Fibroblast of pulmonary artery (primary cell): Measurements from ENCODE around the gene ZNF629.

Experiments
- DNase-seq: peaks from one replicate; pipeline ENCODE4 v3.0.0-alpha.2; 2010; ENCODE audit warnings: low read depth
- H3K4me3 ChIP-seq: replicated peaks from 2 replicates; pipeline ENCODE4 v1.5.1; 2011; ENCODE audit warnings: low read depth, mild to moderate bottlenecking, control low read depth, low read length, moderate library complexity
- TF ChIP-seq, protein P1 (sequence below): IDR thresholded peaks from 2 replicates; pipeline ENCODE4 v1.5.1; 2011; ENCODE audit warnings: mild to moderate bottlenecking, control low read depth, low read length, inconsistent platforms; ENCODE audit errors: missing control alignments

Gene ZNF629

DNA sequence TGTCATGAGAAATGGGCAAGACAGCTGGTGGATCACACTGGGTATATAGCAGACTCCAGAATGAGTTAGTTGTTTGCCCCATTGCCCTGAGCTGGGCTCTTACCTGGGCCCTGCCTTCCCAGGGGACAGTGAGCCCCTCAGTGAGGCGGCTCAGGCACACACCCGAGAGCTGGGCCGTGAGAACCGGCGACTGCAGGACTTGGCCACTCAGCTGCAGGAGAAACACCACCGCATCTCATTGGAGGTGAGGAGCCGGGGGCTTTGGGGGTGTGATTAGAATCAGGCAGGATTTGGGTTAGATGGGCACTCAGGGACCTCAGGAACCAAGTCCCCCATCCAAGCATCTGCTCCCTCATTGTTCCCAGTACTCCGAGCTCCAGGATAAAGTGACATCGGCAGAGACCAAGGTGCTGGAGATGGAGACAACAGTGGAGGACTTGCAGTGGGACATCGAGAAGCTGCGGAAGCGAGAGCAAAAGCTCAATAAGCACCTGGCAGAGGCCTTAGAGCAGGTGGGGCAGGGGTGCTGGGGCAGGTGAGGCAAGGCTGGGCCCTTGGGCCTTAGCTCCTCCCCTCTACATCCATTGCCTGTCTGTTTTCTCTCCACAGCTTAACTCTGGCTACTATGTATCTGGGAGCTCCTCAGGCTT, 22.1 kb downstream of the ZNF629 start:
- H3K4me3 ChIP-seq, result no peak overlapping the region
- no peak for DNase-seq
- TF ChIP-seq, protein P1, sequence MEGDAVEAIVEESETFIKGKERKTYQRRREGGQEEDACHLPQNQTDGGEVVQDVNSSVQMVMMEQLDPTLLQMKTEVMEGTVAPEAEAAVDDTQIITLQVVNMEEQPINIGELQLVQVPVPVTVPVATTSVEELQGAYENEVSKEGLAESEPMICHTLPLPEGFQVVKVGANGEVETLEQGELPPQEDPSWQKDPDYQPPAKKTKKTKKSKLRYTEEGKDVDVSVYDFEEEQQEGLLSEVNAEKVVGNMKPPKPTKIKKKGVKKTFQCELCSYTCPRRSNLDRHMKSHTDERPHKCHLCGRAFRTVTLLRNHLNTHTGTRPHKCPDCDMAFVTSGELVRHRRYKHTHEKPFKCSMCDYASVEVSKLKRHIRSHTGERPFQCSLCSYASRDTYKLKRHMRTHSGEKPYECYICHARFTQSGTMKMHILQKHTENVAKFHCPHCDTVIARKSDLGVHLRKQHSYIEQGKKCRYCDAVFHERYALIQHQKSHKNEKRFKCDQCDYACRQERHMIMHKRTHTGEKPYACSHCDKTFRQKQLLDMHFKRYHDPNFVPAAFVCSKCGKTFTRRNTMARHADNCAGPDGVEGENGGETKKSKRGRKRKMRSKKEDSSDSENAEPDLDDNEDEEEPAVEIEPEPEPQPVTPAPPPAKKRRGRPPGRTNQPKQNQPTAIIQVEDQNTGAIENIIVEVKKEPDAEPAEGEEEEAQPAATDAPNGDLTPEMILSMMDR, result no peak

DNA sequence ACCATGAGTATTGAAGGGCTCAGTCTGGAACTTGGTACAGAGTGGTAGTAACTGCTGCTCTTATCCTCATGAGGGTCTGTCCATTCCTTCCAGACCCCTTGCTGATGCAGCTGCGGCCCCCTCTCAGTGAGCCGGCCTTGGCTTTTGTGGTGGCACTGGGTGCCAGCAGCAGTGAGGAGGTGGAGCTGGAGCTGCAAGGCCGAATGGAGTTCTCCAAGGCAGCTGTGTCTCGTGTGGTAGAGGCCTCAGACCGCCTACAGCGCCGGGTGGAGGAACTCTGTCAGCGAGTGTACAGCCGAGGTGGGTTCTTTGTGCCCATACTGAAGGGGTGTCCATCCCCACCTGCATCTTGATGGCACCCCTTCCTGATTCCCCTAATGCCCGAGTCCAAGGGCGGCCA, 22.9 kb downstream of the ZNF629 start:
- TF ChIP-seq, protein P1, result no peak
- no peak overlapping the region for H3K4me3 ChIP-seq
- DNase-seq, result no peak

DNA sequence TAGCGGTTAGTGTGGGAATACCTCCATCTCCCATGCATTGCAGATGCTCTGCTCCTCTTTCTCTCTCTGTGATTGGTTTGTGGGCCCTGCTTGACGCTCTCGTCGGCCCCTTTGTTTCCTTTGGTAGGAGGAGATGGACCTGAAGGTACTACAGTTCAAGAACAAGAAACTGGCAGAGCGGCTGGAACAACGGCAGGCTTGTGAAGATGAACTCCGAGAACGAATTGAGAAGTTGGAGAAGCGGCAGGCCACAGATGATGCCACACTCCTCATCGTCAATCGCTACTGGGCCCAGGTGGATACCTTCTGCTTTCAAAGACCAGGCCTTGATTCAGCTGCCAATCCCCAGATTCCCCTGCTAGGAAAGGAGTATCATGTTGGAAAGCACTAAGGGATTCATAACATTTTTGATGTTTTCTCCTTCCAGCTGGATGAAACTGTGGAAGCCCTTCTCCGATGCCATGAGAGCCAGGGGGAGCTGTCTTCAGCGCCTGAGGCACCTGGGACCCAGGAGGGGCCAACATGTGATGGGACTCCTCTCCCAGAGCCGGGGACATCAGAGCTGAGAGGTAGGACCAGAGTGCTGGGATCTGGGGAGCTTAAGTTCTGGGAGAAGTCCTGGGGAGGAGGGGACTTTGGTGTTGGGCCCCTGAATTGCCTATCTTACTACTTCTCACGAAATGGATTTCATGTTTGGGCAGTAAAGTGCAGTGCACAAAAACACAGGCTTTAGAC, 23.8 kb downstream of the ZNF629 start:
- no peak for DNase-seq
- peak overlapping the region; percentile 97 for H3K4me3 ChIP-seq
- TF ChIP-seq, protein P1, result no peak

DNA sequence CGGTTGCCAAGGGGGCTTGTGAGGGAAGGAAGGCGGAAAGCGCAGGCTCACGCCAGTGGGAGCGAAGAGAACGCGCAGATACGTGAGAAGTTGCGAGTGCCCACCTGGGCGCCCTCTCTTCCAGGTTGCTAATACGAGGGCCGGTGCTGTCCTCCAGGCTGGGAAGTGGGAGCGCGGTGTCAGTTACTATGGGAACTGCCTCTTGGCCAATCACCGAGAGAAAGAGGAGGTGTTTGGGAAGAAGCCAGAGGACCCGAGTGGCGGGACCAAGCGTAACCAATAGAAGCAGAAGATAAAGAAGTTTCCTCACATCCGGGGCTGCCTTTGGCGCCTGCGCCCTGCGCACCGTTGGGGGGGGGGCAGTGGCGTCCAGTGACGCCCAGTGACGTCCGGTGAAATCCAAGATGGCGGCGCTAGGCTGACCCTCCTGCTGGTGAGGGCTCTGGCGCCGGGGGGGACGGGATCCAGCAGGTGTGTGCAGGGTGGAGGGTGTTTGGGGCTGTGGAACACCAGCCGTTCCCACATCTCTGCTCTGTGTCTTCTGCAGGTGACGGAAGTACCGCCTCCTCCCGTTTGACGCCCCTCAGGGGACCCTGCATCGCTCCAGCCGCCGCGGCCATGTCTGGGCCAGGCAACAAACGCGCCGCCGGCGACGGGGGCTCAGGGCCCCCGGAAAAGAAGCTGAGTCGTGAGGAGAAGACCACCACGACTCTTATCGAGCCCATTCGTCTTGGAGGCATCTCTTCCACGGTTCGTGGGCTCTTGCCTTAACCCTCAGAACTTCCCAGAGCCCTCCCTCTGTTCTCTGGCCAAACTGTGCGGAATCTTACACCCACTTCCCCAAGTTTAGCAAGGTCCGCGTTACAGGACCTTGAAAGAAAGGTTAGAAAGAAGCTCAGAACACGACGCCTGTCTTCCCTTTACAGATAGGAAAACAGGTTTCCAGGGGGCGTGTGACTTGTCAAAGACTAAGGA, 24.8 kb downstream of the ZNF629 start, which contains the start of the genes CFAP119 and RNF40:
CFAP119 (minus strand) TSS at position 135 of the 975 bp plus-strand sequence. CDS start 314 bp downstream, outside the sequence.
RNF40 (plus strand) TSS at position 395 of the 975 bp plus-strand sequence; CDS start at position 619, 224 bp downstream.
- peak; percentile 98 for DNase-seq
- peak within 1 kb of the TSS; percentile 97 for H3K4me3 ChIP-seq
- TF ChIP-seq, protein P1, result no peak

DNA sequence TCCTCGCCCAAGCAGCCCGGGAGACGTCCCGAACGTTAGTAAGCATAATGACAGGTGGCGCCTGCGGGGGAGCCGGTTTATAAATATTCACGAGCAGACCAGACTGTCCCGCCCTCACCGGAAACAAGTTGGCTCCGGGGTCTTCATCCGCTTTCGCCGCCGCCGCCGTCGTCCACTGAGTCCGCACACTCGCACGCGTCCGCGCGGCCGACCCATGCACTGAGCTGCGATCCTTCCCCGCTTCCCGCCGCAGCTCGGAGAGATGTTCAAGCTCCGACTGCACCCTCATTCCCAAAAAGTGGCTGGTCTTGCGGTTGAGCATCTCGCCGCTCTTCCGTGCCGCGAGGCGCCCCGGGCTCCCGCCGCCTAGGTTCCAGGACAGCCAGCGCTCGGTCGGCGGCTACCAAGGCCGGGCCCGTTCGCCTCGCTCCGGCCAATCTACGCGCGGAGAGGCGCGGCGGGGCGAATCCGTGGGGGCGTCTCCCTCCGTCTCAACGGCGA, 25.5 kb downstream of the ZNF629 start:
- no peak for DNase-seq
- TF ChIP-seq, protein P1, result no peak
- peak overlapping the region; percentile 97 for H3K4me3 ChIP-seq
